Liver (tissue), 9 donors: ENCODE results near the gene DYSF. TPM values are rescaled to one million over a fixed set of nuclear protein-coding genes. Genes with fewer than 3 reads are reported as not detected.
A peak's percentile ranks its signal among the peaks of the same experiment; 100 is the strongest.

ENCODE experiments used
- DNase-seq: peaks from one replicate; pipeline ENCODE4 v3.0.0-alpha.2; 2017; ENCODE audit warnings: low spot score
- H3K27ac ChIP-seq, 2 donors: one replicate each; pipeline ENCODE4 v1.7.0; 2013; ENCODE audit warnings: inconsistent platforms in 2 of 2, low read length in 2 of 2, control low read depth in 1 of 2, low read depth in 1 of 2, mild to moderate bottlenecking in 1 of 2
- H3K27me3 ChIP-seq, 4 donors: one replicate each; pipeline versions ENCODE4 v1.6.1 to v1.7.0; 2013; ENCODE audit warnings: low read length in 3 of 4, inconsistent platforms in 1 of 4, mild to moderate bottlenecking in 1 of 4, moderate library complexity in 1 of 4; ENCODE audit not compliant: control insufficient read depth in 4 of 4, insufficient read depth in 4 of 4
- H3K36me3 ChIP-seq, 4 donors: one replicate each; pipeline versions ENCODE4 v1.6.1 to v1.7.0; 2013; ENCODE audit warnings: low read length in 3 of 4, mild to moderate bottlenecking in 3 of 4, low read depth in 1 of 4, moderate library complexity in 1 of 4; ENCODE audit not compliant: control insufficient read depth in 4 of 4, insufficient read depth in 3 of 4
- H3K4me1 ChIP-seq, 4 donors: one replicate each; pipeline versions ENCODE4 v1.6.1 to v1.7.0; 2013; ENCODE audit warnings: low read length in 3 of 4, mild to moderate bottlenecking in 3 of 4, moderate library complexity in 1 of 4; ENCODE audit not compliant: control insufficient read depth in 4 of 4, insufficient read depth in 4 of 4
- H3K4me3 ChIP-seq, 3 donors: one replicate each; pipeline versions ENCODE4 v1.6.1 to v1.7.0; 2013; ENCODE audit warnings: low read length in 3 of 3, control low read depth in 1 of 3, low read depth in 1 of 3, mild to moderate bottlenecking in 1 of 3
- H3K9ac ChIP-seq, 2 donors: one replicate each; pipeline ENCODE4 v1.7.0; 2013; ENCODE audit warnings: low read length in 2 of 2, mild to moderate bottlenecking in 2 of 2, moderate library complexity in 2 of 2, control low read depth in 1 of 2, low read depth in 1 of 2
- H3K9me3 ChIP-seq, 4 donors: one replicate each; pipeline versions ENCODE4 v1.6.1 to v1.7.0; 2013; ENCODE audit warnings: low read length in 3 of 4; ENCODE audit not compliant: control insufficient read depth in 4 of 4
- ATF3 ChIP-seq: IDR thresholded peaks from 2 replicates; pipeline ENCODE4 v1.6.1; 2016; ENCODE audit warnings: antibody characterized with exemption
- FOXA1 ChIP-seq: IDR thresholded peaks from 2 replicates; pipeline ENCODE4 v1.6.1; 2016; ENCODE audit warnings: antibody characterized with exemption
- FOXA2 ChIP-seq: IDR thresholded peaks from 2 replicates; pipeline ENCODE4 v1.6.1; 2016; ENCODE audit warnings: antibody characterized with exemption
- GABPA ChIP-seq, 2 donors: IDR thresholded peaks in 1 of 2; conservative IDR thresholded peaks in 1 of 2; 2 replicates each; pipeline ENCODE4 v1.6.1; 2016; ENCODE audit warnings: antibody characterized with exemption in 2 of 2, mild to moderate bottlenecking in 1 of 2, moderate library complexity in 1 of 2
- HNF4A ChIP-seq, 2 donors: conservative IDR thresholded peaks; 2 replicates each; pipeline ENCODE4 v1.6.1; 2016; ENCODE audit warnings: antibody characterized with exemption in 2 of 2, mild to moderate bottlenecking in 2 of 2
- NR2F2 ChIP-seq: IDR thresholded peaks from 2 replicates; pipeline ENCODE4 v1.6.1; 2016; ENCODE audit warnings: antibody characterized with exemption
- RAD21 ChIP-seq, 2 donors: IDR thresholded peaks; 2 replicates each; pipeline ENCODE4 v1.6.1; 2016; ENCODE audit warnings: antibody characterized with exemption in 2 of 2, mild to moderate bottlenecking in 2 of 2
- REST ChIP-seq: IDR thresholded peaks from 2 replicates; pipeline ENCODE4 v1.6.1; 2016; ENCODE audit warnings: antibody characterized with exemption, mild to moderate bottlenecking
- RXRA ChIP-seq, 2 donors: IDR thresholded peaks; 2 replicates each; pipeline ENCODE4 v1.6.1; 2017 to 2018; ENCODE audit warnings: antibody characterized with exemption in 2 of 2, mild to moderate bottlenecking in 1 of 2
- SP1 ChIP-seq: IDR thresholded peaks from 2 replicates; pipeline ENCODE4 v1.6.1; 2018; ENCODE audit warnings: antibody characterized with exemption, mild to moderate bottlenecking
- TAF1 ChIP-seq: conservative IDR thresholded peaks from 2 replicates; pipeline ENCODE4 v1.6.1; 2016; ENCODE audit warnings: antibody characterized with exemption, mild to moderate bottlenecking
- YY1 ChIP-seq: IDR thresholded peaks from 2 replicates; pipeline ENCODE4 v1.6.1; 2016; ENCODE audit warnings: antibody characterized with exemption, mild to moderate bottlenecking
- WGBS: extraction: QIAGEN DNeasy Blood & Tissue Kit; methylation state at CpG from one replicate; pipeline ENCODE4 v1.1.7; 2013; 5-methylcytosine and 5-hydroxymethylcytosine counted together
- polyA plus RNA-seq, 2 donors: library from polyadenylated mRNA; stranded (reverse) in 1 of 2; unstranded in 1 of 2; fragments of 200-250 nt in 1 of 2; fragments of >200 nt in 1 of 2; fragmentation: Nextera tagmentation in 1 of 2; extraction: Ambion mirVana in 1 of 2; gene quantifications; one replicate each; pipeline versions ENCODE4 v1.2.1 to v1.2.3, GENCODE V29; 2013 to 2015
- total RNA-seq, 2 donors: library from RNA; depleted of rRNA; stranded (reverse); fragments of >200 nt; gene quantifications; one replicate each; pipeline ENCODE4 v1.2.3, GENCODE V29; 2014
- TF ChIP-seq, protein P1 (sequence below): IDR thresholded peaks from 2 replicates; pipeline ENCODE4 v1.6.1; 2016; ENCODE audit warnings: antibody characterized with exemption
- donor health status: healthy.
- donor health status: healthy.
- donor health status: healthy.
- donor health status: healthy.
- donor health status: healthy.

DYSF gene
- total and polyA plus RNA-seq, 4 donors: 8.5 to 20.8 (median 13.6) TPM

DNA sequence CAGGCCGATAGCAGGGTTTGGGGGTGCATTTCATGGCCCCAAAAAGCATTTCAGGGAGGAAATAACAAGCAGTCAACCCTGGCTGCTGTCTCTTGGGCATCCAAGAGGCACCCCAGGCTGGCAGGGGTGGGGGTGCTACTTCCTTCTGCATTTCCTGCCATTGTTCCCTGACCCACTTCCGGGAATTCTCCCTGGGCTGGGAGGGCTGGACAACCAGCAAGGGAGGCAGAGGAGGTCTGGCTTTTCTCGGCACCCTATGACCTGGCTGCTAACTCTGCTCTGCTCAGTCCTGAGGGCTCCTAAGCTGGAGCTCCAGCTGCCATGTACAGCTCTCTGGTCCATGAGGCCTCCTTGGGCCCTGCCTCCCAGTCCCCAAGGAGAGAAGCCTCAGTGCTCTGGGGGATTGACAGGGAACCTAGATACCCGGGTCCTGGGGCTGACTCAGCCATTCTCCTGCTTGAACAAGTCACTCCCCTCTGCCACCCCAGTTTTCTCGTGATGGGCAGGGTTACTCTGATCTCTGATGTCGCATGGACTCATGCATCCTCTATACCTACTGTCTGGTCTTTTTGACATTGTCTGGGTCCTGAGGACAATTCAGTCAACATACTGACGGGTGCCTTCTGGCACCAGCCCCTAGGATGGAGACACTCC, 47.2 kb downstream of the DYSF start:
- Histone ChIP-seq H3K9me3 (no peaks in the 10 kb centered on the region), H3K4me3 (no peak overlapping the region), H3K27ac (peak overlapping the region in 1 of 2 donors; percentile 37), H3K36me3 (no peaks in the 10 kb centered on the region), H3K9ac (no peak overlapping the region), H3K4me1 (peaks cover 0 to 7% (median 0%) of the 10 kb centered on the region in 4 donors), H3K27me3 (no peaks in the 10 kb centered on the region)
- WGBS: 78% methylated on average over 7 of the region's 7 CpGs
- no peak for DNase-seq
- TF ChIP-seq NR2F2 (peak; percentile 77), FOXA1 (no peak), SP1 (peak; percentile 11)

DNA sequence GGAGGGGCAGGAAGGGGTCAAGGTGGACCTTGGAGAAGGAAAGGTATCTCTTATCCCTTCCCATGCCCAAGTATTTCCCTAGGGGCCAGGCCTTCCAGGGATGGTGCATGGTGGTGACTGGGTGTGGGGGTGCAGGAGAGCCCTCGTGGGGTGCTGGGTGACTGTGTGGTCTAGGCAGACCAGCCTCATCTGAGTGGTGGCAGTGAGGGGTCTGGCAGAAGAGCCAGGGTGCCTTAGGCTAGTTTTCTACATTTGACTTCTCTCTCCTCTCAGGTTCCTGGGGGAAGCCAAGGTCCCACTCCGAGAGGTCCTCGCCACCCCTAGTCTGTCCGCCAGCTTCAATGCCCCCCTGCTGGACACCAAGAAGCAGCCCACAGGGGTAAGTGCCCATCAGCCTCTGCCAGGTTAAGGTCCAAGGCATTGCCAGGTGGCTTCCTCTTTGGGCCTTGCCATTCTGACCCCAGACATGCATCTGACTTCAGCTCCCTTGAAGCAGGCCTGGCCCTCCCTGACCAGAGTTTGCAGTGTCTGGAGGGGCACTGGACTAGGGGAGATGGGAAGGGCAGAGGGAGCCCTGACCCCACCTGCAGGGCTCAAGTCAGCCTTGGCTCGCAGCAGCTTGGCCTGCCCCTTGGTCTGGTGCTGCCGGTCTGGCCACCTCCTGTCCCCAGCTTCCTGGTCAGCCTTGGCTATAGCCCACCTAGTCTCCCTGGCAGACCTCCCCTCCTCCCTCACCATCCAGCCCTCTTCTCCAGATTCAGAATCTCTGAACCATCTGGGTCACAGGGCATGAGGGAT, 49.8 kb downstream of the DYSF start:
- H3K27ac ChIP-seq: peak overlapping the region in 1 of 2 donors; percentile 10
- no peak overlapping the region for H3K4me3 ChIP-seq
- no peak for TF ChIP-seq RXRA (IDR thresholded peaks at IDR 0.05)
- TF ChIP-seq ATF3: no peak
- TF ChIP-seq YY1: no peak
- no peak for TF ChIP-seq FOXA1
- TF ChIP-seq FOXA2: no peak
- no peak for TF ChIP-seq RAD21 (IDR thresholded peaks at IDR 0.05)
- no peak for TF ChIP-seq REST
- TF ChIP-seq, protein P1, sequence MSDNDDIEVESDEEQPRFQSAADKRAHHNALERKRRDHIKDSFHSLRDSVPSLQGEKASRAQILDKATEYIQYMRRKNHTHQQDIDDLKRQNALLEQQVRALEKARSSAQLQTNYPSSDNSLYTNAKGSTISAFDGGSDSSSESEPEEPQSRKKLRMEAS: no peak
- no peak for TF ChIP-seq HNF4A (conservative IDR thresholded peaks at IDR 0.05)
- no peak for TF ChIP-seq GABPA (IDR thresholded peaks at IDR 0.05 in 1 of 2, conservative IDR thresholded peaks at IDR 0.05 in 1 of 2)
- TF ChIP-seq TAF1: no peak
- H3K27me3 ChIP-seq: no peaks in the 10 kb centered on the region
- H3K9ac ChIP-seq: no peak overlapping the region
- WGBS: 88% methylated on average over 6 of the region's 6 CpGs
- H3K36me3 ChIP-seq: no peaks in the 10 kb centered on the region
- no peaks in the 10 kb centered on the region for H3K9me3 ChIP-seq
- no peak for DNase-seq
- H3K4me1 ChIP-seq: peaks cover 0 to 7% (median 0%) of the 10 kb centered on the region in 4 donors

DNA sequence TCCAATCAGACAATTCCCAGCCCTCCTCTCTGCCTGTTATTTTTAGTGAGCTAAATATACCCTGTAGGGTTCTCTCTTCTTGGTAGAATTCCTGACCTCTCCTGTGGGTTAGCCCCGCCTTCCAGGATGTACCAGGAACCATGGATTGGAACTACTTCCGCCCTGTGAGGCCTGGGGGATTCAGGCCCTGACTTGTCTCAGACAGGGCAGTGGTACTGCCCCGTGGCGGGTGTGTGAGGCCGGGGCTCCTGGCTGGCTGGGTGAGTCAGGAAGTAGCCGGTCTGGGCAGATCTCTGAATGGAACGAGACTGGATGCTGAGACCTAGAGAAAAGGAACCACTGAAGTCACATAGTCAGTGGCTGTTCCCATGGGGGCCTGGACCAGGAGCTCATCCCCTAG, 50.5 kb downstream of the DYSF start:
- WGBS: 78% methylated on average over 7 of the region's 7 CpGs
- Histone ChIP-seq H3K9me3 (no peaks in the 10 kb centered on the region), H3K4me1 (peaks cover 0 to 7% (median 0%) of the 10 kb centered on the region in 4 donors), H3K36me3 (no peaks in the 10 kb centered on the region), H3K27me3 (no peaks in the 10 kb centered on the region), H3K4me3 (no peak overlapping the region), H3K27ac (peak overlapping the region in 1 of 2 donors; percentile 10), H3K9ac (no peak overlapping the region)
- TF ChIP-seq NR2F2 (peak; percentile 86), FOXA1 (no peak), RAD21 (IDR thresholded peaks at IDR 0.05) (peak in 1 of 2 donors; percentile 18), REST (no peak)
- DNase-seq: no peak
